Right lung (tissue), 5 donors: ENCODE data around the gene RHOV. TPM values are rescaled to one million over a fixed set of nuclear protein-coding genes. Genes with fewer than 3 reads are reported as not detected.

Experiments used
- DNase-seq, 2 donors: peaks; one replicate each; pipeline ENCODE4 v3.0.0-alpha.2; 2013
- polyA plus RNA-seq, 5 donors: library from polyadenylated mRNA; unstranded; fragments of 120-200 nt; gene quantifications; one replicate each; pipeline versions ENCODE4 v1.2.1 to v1.2.3, GENCODE V29; 2013; ENCODE audit warnings: inconsistent platforms in 1 of 5, low replicate concordance in 1 of 5; ENCODE audit not compliant: insufficient read length in 5 of 5, insufficient read depth in 1 of 5

Gene RHOV
- polyA plus RNA-seq, 5 donors = 0.36 to 0.60 (median 0.51) TPM

DNA sequence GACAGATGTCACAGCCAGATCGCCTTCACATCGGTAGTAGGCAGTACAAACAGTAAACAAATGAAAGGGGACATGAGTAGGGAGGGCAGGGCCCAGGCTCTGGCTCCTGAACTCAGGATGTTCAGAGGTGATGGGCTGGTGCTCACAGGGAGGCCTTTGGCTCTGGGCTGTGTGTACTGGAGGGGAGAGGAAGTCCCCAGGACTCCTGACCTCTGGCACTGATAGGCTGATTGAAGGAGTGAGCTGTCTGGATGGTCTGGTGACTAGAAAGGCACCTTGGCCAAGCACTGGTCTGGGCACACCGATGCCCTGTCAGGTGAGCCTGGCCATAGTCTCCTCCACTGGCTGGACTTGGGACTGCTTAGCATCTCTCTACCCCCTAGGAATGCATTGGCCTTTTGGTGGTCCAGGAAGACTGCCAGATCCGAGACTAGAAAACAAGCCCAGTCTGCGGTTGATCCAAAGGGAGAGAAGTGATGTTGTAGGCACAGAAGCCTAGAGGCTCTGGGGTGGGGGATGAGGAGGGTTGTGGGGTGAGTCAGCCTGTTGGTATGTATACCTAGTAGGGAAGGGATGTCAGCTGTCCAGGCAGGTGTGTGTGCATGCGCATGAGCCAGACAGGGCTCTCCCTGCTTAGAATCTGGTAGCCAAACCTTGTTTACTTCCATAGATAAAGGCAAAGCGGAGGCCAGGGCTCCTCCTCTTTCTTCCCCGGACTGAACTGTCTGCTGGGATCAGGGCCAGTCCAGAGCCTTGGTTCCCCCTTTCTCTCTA lies 28.3 kb downstream of the RHOV start:
- no peak for DNase-seq

DNA sequence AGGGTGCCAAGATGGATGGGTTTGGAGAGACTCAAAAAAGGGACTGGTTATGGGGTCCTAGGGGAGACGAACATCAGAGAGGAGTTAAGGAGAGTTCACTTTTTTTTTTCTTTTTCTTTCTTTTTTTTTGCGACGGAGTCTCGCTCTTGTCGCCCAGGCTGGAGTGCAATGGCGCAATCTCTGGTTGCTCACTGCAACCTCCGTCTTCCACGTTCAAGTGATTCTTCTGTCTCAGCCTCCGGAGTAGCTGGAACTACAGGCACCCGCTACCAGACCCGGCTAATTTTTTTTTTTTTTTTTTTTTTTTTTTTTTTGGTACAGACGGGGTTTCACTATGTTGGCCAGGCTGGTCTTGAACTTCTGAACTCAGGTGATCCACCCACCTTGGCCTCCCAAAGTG lies 29.0 kb downstream of the RHOV start:
- no peak for DNase-seq

DNA sequence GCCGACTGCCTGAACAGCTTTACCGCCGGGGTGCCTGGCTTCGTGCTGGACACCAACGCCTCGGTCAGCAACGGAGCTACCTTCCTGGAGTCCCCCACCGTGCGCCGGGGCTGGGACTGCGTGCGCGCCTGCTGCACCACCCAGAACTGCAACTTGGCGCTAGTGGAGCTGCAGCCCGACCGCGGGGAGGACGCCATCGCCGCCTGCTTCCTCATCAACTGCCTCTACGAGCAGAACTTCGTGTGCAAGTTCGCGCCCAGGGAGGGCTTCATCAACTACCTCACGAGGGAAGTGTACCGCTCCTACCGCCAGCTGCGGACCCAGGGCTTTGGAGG lies 29.4 kb downstream of the RHOV start:
- no peak for DNase-seq

- DNase-seq = no peak
Measured at GRCh38 chr15:40843885-40844695, 29.9 kb downstream of the RHOV start, which contains the start of gene SPINT1. SPINT1 (plus strand) TSS chr15:40844048; CDS start chr15:40844555, 507 bp downstream.

DNA sequence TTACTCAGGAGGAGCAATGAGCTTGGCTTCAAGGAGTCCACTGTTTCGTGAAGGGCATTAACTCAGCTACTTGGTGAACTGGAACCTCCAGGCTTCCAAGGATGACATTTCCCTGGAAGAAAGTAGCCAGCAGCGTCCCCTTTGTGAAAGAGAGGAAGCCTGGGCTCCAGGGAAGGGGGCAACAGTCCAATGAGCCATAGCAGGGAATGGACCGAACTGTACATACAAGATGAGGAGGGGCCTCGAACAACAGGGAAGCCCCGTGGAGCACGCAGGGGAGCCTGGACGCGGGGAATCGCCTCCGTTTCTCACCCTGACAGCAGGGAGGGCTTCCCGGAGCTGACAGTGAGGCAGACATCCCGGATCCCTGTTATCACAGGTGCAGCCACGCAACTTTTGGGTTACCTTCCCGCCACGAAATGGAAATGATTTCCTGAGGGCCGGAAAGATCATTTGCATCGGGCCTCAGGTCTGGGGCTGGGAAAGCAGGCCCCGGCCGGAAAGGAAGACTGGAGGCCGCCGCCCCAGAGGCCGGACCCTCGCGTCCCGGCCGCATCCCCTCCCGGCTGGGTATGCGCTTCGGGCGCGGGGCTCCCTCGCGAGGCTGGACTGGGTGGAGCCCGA lies 30.7 kb downstream of the RHOV start:
- DNase-seq = no peak

DNA sequence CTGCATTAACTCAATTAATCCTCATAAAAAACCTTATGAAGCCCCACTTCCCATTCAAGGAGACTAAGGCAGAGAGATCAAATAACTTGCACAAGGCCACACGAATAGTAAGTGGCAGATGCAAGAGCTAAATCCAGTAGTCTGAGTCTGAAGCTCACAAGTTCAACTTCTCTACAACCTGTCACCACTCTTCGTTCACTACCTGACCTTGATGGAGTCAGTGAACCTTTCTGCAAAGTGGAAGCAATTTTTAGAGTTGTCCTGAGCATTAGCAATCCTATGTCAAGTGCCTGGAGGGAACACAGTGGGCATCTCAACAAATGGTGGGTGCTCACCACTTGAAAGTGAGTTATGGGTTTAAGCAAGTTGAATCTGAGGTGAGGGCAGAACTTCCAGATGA lies 32.3 kb downstream of the RHOV start:
- no peak for DNase-seq

- no peak for DNase-seq
Measured at GRCh38 chr15:40838756-40839155, 35.3 kb downstream of the RHOV start.

- no peak for DNase-seq
Measured at GRCh38 chr15:40836020-40836419, 38.0 kb downstream of the RHOV start.

DNA sequence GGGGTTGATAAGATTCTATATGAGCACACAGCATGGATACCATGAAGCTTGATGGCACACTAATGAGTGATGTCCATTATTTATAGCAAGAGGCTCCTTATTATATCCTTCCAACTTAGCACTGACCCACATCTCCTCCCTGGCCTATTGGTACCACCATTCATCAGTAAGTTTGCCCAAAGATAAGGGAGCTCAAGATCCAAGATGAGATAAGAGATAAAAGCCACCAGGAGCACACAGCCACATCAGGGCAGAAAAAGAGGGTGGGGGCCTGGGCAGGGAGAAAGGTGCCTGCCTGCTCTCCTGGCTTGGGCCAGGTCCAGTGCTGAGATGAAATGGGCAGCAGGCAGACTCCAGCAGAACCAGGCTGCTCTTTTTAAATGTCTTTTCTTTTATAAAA lies 41.1 kb downstream of the RHOV start:
- no peak for DNase-seq

DNA sequence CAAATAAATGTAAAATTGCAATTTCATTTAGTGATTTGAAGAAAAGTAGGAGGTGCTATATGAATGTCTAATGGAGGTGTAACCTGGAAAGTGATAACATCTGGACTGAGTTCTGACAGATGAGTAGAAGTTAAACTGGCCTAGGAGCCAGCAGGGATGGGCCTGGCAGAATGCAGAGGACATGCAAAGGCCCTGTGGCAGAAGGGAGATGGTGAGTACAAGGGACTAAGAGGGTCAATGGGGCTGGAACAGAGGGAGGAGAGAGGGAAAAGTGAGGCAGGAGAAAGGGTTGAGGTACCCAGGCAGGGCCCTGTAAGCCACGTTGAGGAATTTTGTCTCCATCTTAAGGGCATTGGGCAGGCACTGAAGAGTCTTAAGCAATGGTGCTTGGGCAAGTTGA lies 42.2 kb downstream of the RHOV start:
- no peak for DNase-seq

DNA sequence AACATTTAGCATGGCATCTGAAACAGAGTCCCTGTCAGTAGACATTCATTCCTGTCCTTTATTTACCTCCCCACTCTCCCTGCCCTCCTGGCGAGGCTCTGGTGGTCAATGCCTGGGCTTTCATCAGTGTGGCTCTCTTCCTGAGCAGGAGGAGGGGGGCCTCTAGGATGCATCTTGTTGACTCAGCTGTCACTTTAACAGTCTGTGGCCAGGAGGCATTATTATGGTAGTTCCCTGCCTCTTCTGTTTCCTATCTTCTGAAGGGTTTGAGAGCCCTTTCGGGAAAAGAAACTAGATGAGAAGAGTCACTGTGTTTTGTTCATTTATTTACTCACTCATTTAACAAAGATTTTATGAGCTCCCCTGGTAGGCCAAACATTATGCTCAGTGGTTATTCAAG lies 43.1 kb downstream of the RHOV start:
- no peak for DNase-seq

- no peak for DNase-seq
Measured at GRCh38 chr15:40829115-40829514, 44.9 kb downstream of the RHOV start.

GRCh38 chr15:40828447-40829036 lies 45.5 kb downstream of the RHOV start, which contains the start of gene PPP1R14D:
PPP1R14D (minus strand) TSS chr15:40828708; CDS start chr15:40828641, 67 bp downstream.
- DNase-seq = no peak

DNA sequence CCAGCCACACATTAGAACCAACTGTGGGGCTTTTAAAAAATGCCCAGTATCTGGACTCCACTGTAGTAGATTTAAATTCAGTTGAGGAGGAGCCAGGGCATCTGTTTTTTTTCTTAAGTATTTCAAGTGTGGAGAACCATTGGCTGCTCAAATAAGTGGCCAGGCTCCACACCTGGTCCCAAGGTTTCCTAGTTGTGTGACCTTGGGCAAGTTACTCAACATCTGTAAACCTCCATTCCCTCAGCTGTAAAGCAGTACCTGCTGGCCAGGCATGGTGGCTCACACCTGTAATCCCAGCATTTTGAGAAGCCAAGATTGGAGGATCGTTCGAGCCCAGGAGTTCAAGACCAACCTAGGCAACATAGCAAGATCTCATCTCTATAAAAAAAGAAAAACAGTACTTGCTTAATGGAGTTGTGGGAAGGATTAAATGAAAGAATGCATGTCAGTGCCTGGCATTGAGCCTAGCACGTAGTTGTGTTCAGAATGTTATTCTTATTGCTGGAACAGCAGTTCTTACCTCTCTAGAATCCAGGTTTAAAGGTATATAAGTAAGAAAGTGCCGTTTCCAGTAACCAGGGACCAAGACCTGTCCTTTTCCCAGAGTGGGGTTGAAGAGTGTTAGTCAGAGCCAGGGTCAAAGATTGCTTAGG lies 47.5 kb downstream of the RHOV start:
- no peak for DNase-seq

GRCh38 chr15:40825661-40826422 lies 48.2 kb downstream of the RHOV start:
- DNase-seq = no peak

DNA sequence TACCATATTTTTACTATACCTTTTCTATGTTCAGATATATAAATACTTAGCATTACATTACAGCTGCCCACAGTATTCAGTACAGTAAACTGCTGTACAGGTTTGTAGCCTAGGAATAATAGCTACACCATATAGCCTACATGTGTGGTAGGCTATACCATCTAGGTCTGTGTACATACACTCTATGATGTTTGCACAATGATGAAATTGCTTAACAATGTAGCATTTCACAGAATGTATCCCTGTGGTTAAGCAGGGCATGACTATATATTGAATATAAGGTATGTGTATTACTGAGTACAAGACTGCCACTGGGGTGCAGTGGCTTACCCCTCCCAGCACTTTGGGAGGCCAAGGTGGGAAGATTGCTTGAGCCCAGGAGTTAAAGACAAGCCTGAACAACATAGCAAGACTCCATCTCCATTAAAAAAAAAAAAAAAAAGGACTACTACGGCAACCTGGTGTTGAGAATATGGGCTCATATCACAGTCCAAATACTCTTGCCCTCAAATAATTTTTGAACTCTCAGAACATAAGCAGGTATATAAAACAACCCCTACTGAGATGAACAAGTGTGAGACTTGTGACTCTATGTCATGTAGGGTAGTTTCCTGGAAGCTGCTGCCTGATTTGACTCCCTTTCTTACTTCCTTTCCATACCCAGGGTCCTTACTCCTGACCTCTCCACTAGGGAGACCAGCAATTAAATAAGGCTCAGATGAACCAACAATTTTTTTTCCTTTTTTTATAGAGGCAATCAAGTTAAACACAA lies 50.3 kb downstream of the RHOV start:
- DNase-seq = no peak
